ENCODE results near the gene TPH1. TPM values are rescaled to one million over a fixed set of nuclear protein-coding genes. Genes with fewer than 3 reads are reported as not detected.
A peak's percentile ranks its signal among the peaks of the same experiment; 100 is the strongest.

Gene TPH1
- total and polyA plus RNA-seq, 11 donors: 0.06 to 0.45 (median 0.18) TPM; not detected in 5

- Histone ChIP-seq H3K9me3 (peaks cover 0 to 6% (median 0%) of the 10 kb centered on the region in 12 donors), H3K27ac (peak overlapping the region; percentile 53 to 87 (median 79)), H3K4me1 (peaks cover 0 to 18% (median 6%) of the 10 kb centered on the region in 12 donors), H3K27me3 (no peaks in the 10 kb centered on the region), H3K4me3 (peak overlapping the region; percentile 68 to 97 (median 80)), H3K36me3 (no peaks in the 10 kb centered on the region)
- 8 to 23% (median 10%) methylated on average over 31 to 46 of the region's 46 CpGs for WGBS, 4 donors
- TF ChIP-seq, protein P1, sequence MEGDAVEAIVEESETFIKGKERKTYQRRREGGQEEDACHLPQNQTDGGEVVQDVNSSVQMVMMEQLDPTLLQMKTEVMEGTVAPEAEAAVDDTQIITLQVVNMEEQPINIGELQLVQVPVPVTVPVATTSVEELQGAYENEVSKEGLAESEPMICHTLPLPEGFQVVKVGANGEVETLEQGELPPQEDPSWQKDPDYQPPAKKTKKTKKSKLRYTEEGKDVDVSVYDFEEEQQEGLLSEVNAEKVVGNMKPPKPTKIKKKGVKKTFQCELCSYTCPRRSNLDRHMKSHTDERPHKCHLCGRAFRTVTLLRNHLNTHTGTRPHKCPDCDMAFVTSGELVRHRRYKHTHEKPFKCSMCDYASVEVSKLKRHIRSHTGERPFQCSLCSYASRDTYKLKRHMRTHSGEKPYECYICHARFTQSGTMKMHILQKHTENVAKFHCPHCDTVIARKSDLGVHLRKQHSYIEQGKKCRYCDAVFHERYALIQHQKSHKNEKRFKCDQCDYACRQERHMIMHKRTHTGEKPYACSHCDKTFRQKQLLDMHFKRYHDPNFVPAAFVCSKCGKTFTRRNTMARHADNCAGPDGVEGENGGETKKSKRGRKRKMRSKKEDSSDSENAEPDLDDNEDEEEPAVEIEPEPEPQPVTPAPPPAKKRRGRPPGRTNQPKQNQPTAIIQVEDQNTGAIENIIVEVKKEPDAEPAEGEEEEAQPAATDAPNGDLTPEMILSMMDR (IDR thresholded peaks at IDR 0.05): no peak
- no peak for TF ChIP-seq POLR2A (IDR thresholded peaks at IDR 0.05)
- DNase-seq (peak in 4 of 5 donors; percentile 11 to 69 (median 36)), ATAC-seq (peak; percentile 1 to 19 (median 7))
- intact Hi-C loops (cut with DNase I): loop anchor here in 8 of 10 donors (2.0 to 10.0 kb wide), 3 partner anchors 90 to 94 kb away; partner anchors contain the start of gene SAAL1 (in 6 of the 8)
Measured at GRCh38 chr11:18012122-18012905, 33.8 kb downstream of the TPH1 start.

GRCh38 chr11:18011633-18012032, 34.4 kb downstream of the TPH1 start:
- H3K4me3 ChIP-seq: peak overlapping the region in 4 of 12 donors; percentile 68 to 85 (median 79)
- ATAC-seq (no peak), DNase-seq (peak in 2 of 5 donors; percentile 6 to 19)
- H3K27ac ChIP-seq: peak overlapping the region in 2 of 12 donors; percentile 80 to 83
- WGBS, 4 donors: 85 to 91% (median 89%) methylated on average over 8 of the region's 8 CpGs
- H3K27me3 ChIP-seq: no peaks in the 10 kb centered on the region
- TF ChIP-seq, protein P1 (IDR thresholded peaks at IDR 0.05): no peak
- TF ChIP-seq POLR2A (IDR thresholded peaks at IDR 0.05): no peak
- H3K9me3 ChIP-seq: peaks cover 0 to 6% (median 0%) of the 10 kb centered on the region in 12 donors
- intact Hi-C loops (cut with DNase I): loop anchor here in 8 of 10 donors (2.0 to 10.0 kb wide), 3 partner anchors 91 to 95 kb away; partner anchors contain the start of gene SAAL1 (in 6 of the 8)
- peaks cover 0 to 5% (median 2%) of the 10 kb centered on the region in 9 donors for H3K36me3 ChIP-seq
- peaks cover 0 to 18% (median 6%) of the 10 kb centered on the region in 12 donors for H3K4me1 ChIP-seq

DNA sequence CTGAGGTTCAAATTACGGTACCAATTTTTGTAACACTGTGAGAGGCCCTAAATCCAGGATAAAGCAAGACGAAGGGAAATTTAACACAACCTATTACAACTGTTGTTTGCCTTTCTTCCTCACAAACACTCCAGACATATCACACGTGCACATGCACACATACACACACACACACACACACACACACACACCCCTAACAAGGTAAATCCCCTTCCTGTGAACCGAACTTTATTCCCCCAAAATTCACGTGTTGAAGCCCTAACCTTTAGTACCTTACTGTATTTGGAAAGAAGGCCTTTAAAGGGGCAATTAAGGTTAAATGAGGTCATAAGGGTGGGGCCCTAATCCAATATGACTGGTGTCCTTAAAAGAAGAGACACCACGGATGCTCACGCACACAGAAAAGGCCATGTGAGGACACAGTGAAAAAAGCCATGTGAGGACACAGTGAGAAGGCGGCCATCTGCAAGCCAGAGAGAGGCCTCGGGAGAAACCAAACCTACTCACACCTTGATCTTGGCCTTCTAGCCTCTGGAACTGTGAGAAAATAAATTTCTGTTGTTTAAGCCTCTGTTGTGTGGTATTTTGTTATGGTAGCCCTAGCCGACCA, 35.0 kb downstream of the TPH1 start:
- intact Hi-C loops (cut with DNase I): loop anchor here in 7 of 10 donors (5.0 to 10.0 kb wide), 2 partner anchors 91 to 94 kb away; partner anchors contain the start of gene SAAL1 (in 5 of the 7)

More for the DNA sequence above, 35.0 kb downstream of the TPH1 start:
- Histone ChIP-seq H3K9me3 (peaks cover 0 to 6% (median 0%) of the 10 kb centered on the region in 12 donors), H3K36me3 (peaks cover 0 to 10% (median 8%) of the 10 kb centered on the region in 9 donors), H3K27me3 (no peaks in the 10 kb centered on the region), H3K4me1 (peaks cover 0 to 18% (median 6%) of the 10 kb centered on the region in 12 donors), H3K4me3 (no peak overlapping the region), H3K27ac (no peak overlapping the region)
- TF ChIP-seq, protein P1 (IDR thresholded peaks at IDR 0.05): no peak
- TF ChIP-seq POLR2A (IDR thresholded peaks at IDR 0.05): no peak
- WGBS, 4 donors: 89 to 92% (median 91%) methylated on average over 10 of the region's 10 CpGs
- ATAC-seq: no peak
- no peak for DNase-seq
